Trophoblast cell (in vitro differentiated cells and primary cell): ENCODE measurements around the gene RBM14.

Experiments used
- DNase-seq, 2 donors: peaks; one replicate each; pipeline ENCODE4 v3.0.0-alpha.2; 2016
- H2AFZ ChIP-seq: 2 replicates; pipeline ENCODE4 v1.6.1; 2013; ENCODE audit warnings: low read length, moderate library complexity, mild to moderate bottlenecking; ENCODE audit not compliant: insufficient read depth, poor library complexity
- H2AK5ac ChIP-seq: 2 replicates; pipeline ENCODE4 v1.6.1; 2013; ENCODE audit warnings: mild to moderate bottlenecking, low read length
- H2BK120ac ChIP-seq: 2 replicates; pipeline ENCODE4 v1.6.1; 2013; ENCODE audit warnings: low read length, mild to moderate bottlenecking, moderate library complexity; ENCODE audit not compliant: insufficient read depth, poor library complexity
- H2BK12ac ChIP-seq: 2 replicates; pipeline ENCODE4 v1.6.1; 2013; ENCODE audit warnings: mild to moderate bottlenecking, low read length, moderate library complexity
- H2BK5ac ChIP-seq: 2 replicates; pipeline ENCODE4 v1.6.1; 2013; ENCODE audit warnings: low read length, low read depth, moderate library complexity, mild to moderate bottlenecking; ENCODE audit not compliant: poor library complexity
- H3K14ac ChIP-seq: 2 replicates; pipeline ENCODE4 v1.6.1; 2013; ENCODE audit warnings: mild to moderate bottlenecking, low read length
- H3K18ac ChIP-seq: 2 replicates; pipeline ENCODE4 v1.6.1; 2013; ENCODE audit warnings: mild to moderate bottlenecking, low read length
- H3K23ac ChIP-seq: 2 replicates; pipeline ENCODE4 v1.6.1; 2013; ENCODE audit warnings: low read length
- H3K27ac ChIP-seq: 2 replicates; pipeline ENCODE4 v1.5.1; 2013; ENCODE audit warnings: low read depth, mild to moderate bottlenecking, inconsistent platforms, low read length, moderate library complexity
- H3K27me3 ChIP-seq: 2 replicates; pipeline ENCODE4 v1.6.1; 2013; ENCODE audit warnings: inconsistent platforms, mild to moderate bottlenecking, low read length, moderate library complexity; ENCODE audit not compliant: insufficient read depth
- H3K36me3 ChIP-seq, 2 experiments: 1 replicate in 1 of 2; 2 replicates in 1 of 2; pipeline ENCODE4 v1.6.1; 2013; ENCODE audit warnings: low read length in 2 of 2, mild to moderate bottlenecking in 2 of 2, moderate library complexity in 1 of 2; ENCODE audit not compliant: insufficient read depth in 2 of 2, control insufficient read depth in 1 of 2
- H3K4ac ChIP-seq: 2 replicates; pipeline ENCODE4 v1.6.1; 2013; ENCODE audit warnings: low read depth, mild to moderate bottlenecking, low read length, moderate library complexity
- H3K4me1 ChIP-seq, 2 experiments: 1 replicate in 1 of 2; 2 replicates in 1 of 2; pipeline ENCODE4 v1.6.1; 2013; ENCODE audit warnings: low read length in 2 of 2, mild to moderate bottlenecking in 2 of 2, moderate library complexity in 1 of 2; ENCODE audit not compliant: insufficient read depth in 2 of 2, control insufficient read depth in 1 of 2
- H3K4me2 ChIP-seq: 2 replicates; pipeline ENCODE4 v1.6.1; 2013; ENCODE audit warnings: inconsistent platforms, mild to moderate bottlenecking, low read length, moderate library complexity
- H3K4me3 ChIP-seq: 2 replicates; pipeline ENCODE4 v1.5.1; 2013; ENCODE audit warnings: mild to moderate bottlenecking, low read depth, low read length, inconsistent platforms
- H3K79me1 ChIP-seq: one replicate; pipeline ENCODE4 v1.6.1; 2013; ENCODE audit warnings: low read length
- H3K79me2 ChIP-seq: 2 replicates; pipeline ENCODE4 v1.6.1; 2013; ENCODE audit warnings: low read length, mild to moderate bottlenecking; ENCODE audit not compliant: control insufficient read depth, insufficient read depth, poor library complexity
- H3K9ac ChIP-seq: 2 replicates; pipeline ENCODE4 v1.6.1; 2013; ENCODE audit warnings: mild to moderate bottlenecking, low read length
- H3K9me3 ChIP-seq: 2 replicates; pipeline ENCODE4 v1.6.1; 2013; ENCODE audit warnings: low read depth, mild to moderate bottlenecking, control low read depth, inconsistent platforms, low read length; ENCODE audit not compliant: insufficient read depth
- H4K12ac ChIP-seq: 2 replicates; pipeline ENCODE4 v1.6.1; 2013; ENCODE audit warnings: low read depth, mild to moderate bottlenecking, low read length, moderate library complexity
- H4K8ac ChIP-seq: 2 replicates; pipeline ENCODE4 v1.6.1; 2013; ENCODE audit warnings: low read depth, mild to moderate bottlenecking, low read length, moderate library complexity
- H4K91ac ChIP-seq: one replicate; pipeline ENCODE4 v1.6.1; 2013; ENCODE audit warnings: low read depth, mild to moderate bottlenecking, low read length, moderate library complexity
- WGBS: extraction: QIAGEN DNeasy Blood & Tissue Kit; methylation state at CpG from one replicate; pipeline ENCODE4 v1.1.7; 2013; ENCODE audit warnings: missing lambda C conversion rate; ENCODE audit not compliant: insufficient read length, insufficient coverage; ENCODE audit errors: extremely low coverage; 5-methylcytosine and 5-hydroxymethylcytosine counted together

RBM14 gene

DNA sequence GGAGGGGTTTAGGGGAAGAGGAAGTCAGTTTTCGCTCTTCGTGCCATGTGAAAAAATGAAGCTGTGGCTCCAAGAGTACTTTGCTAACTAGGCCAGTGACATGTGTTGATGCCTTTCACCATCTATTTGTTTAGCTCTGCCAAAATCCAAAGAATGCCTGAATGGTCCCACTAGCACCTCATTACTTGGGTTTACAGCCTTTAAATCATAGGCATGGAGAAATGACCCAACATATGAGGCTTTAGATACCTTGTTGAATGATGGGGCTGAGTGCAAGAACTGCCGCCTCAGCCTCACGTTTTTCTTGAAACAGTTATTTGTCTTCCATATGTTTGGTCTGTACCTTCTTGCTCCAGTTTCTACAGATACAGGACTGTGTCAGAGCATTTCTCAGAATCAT is 30.4 kb downstream of the RBM14 start:
- Histone ChIP-seq H3K18ac (no peak overlapping the region), H3K79me1 (no peaks in the 10 kb centered on the region), H4K91ac (no peak overlapping the region), H2AFZ (no peak overlapping the region), H3K14ac (no peak overlapping the region), H4K12ac (no peak overlapping the region), H3K27me3 (no peaks in the 10 kb centered on the region), H3K36me3 (peaks cover 30 to 58% of the 10 kb centered on the region in 2 experiments), H3K4me3 (no peak overlapping the region), H3K9me3 (peaks cover 3% of the 10 kb centered on the region), H3K4me2 (no peak overlapping the region), H2BK5ac (no peak overlapping the region), H2AK5ac (no peak overlapping the region), H3K4me1 (no peaks in the 10 kb centered on the region), H4K8ac (no peak overlapping the region), H3K27ac (no peak overlapping the region), H3K79me2 (peaks cover 9% of the 10 kb centered on the region), H3K9ac (no peak overlapping the region), H2BK12ac (no peak overlapping the region), H3K23ac (no peak overlapping the region), H2BK120ac (no peak overlapping the region), H3K4ac (peak overlapping the region; percentile 12)
- DNase-seq = no peak
- no CpG with 5 or more reads among the region's 4 CpGs for WGBS

DNA sequence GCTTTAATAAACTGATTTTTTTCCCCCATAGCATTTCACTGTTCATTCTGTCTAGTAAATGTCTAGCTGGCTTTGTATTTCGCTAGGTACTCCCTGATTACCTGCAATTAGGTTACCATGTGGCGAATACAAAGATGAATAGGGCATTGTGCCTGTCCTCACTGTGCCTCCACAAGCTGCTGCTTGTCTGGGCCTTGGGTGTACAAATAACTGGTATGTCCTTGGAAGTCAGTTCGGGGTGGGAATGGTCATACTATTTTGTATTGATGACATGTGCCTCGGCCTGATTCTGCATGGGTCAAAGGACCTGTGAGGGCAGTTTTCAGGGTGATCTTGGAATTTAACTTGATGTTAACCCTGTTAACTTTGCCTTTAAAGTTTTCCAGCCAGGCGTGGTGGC is 33.5 kb downstream of the RBM14 start:
- Histone ChIP-seq H2BK120ac (no peak overlapping the region), H2BK12ac (no peak overlapping the region), H3K18ac (no peak overlapping the region), H4K12ac (no peak overlapping the region), H2BK5ac (no peak overlapping the region), H3K4me3 (no peak overlapping the region), H3K4ac (no peak overlapping the region), H3K4me2 (no peak overlapping the region), H4K91ac (no peak overlapping the region), H3K36me3 (peaks cover 24 to 48% of the 10 kb centered on the region in 2 experiments), H3K4me1 (no peaks in the 10 kb centered on the region), H4K8ac (no peak overlapping the region), H2AFZ (no peak overlapping the region), H3K14ac (no peak overlapping the region), H2AK5ac (no peak overlapping the region), H3K27ac (no peak overlapping the region), H3K9ac (no peak overlapping the region), H3K79me1 (no peaks in the 10 kb centered on the region), H3K27me3 (no peaks in the 10 kb centered on the region), H3K79me2 (no peaks in the 10 kb centered on the region), H3K23ac (no peak overlapping the region), H3K9me3 (peaks cover 2% of the 10 kb centered on the region)
- no peak for DNase-seq
- WGBS = no CpG with 5 or more reads among the region's 5 CpGs

DNA sequence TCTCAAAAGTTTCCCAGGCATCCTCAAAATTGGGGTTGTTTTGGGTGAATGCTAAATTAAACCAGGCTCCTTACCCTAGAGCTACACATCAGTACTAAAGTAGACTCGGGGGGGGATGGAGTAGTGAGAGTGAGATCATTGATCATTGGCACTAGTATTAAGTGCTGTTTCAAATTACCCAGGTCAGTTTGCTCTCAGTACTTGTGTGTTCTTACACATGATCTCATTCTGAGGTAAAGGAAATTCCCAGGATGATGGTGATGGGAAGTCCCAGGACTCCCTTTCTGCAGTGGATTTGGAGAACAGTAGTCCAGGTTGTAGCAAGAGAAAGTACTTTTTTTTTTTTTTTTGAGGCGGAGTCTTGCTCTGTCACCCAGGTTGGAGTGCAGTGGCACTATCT is 34.6 kb downstream of the RBM14 start:
- Histone ChIP-seq H3K23ac (no peak overlapping the region), H2AFZ (no peak overlapping the region)
- no CpG with 5 or more reads among the region's 2 CpGs for WGBS

DNA sequence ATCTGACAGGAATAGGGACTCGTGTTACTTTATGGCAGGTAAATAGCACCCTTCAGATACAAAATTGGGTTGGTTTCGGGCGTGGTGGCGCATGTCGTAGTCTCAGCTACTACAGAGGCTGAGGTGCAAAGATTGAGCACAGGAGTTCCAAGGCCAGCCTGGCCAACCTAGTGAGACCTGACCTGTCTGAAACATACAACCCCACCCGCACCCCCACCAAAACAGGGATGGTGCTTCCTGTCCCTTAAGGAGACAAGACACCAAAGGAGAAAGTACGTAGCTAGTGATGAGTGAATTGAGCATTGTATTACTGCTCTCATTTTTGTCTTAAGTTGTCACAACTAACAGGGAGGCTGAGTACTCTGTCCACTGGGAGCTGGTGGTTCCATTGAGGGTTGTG is 36.2 kb downstream of the RBM14 start:
- H2AK5ac ChIP-seq = no peak overlapping the region
- no peaks in the 10 kb centered on the region for H3K4me1 ChIP-seq
- H4K12ac ChIP-seq = no peak overlapping the region
- no peak overlapping the region for H3K9ac ChIP-seq
- H3K27me3 ChIP-seq = no peaks in the 10 kb centered on the region
- no peak overlapping the region for H3K4me2 ChIP-seq
- H4K8ac ChIP-seq = no peak overlapping the region
- no peak for DNase-seq
- peaks cover 2% of the 10 kb centered on the region for H3K9me3 ChIP-seq
- no peak overlapping the region for H3K23ac ChIP-seq
- H2BK120ac ChIP-seq = no peak overlapping the region
- no peak overlapping the region for H3K18ac ChIP-seq
- no peak overlapping the region for H3K27ac ChIP-seq
- no peak overlapping the region for H3K14ac ChIP-seq
- H2BK12ac ChIP-seq = no peak overlapping the region
- H3K36me3 ChIP-seq = peaks cover 30 to 36% of the 10 kb centered on the region in 2 experiments
- no peak overlapping the region for H3K4me3 ChIP-seq
- H2AFZ ChIP-seq = no peak overlapping the region
- H3K79me1 ChIP-seq = no peaks in the 10 kb centered on the region
- H4K91ac ChIP-seq = no peak overlapping the region
- no peak overlapping the region for H3K4ac ChIP-seq
- WGBS = no CpG with 5 or more reads among the region's 7 CpGs
- no peaks in the 10 kb centered on the region for H3K79me2 ChIP-seq
- H2BK5ac ChIP-seq = no peak overlapping the region

More for the DNA sequence above, 34.6 kb downstream of the RBM14 start:
- peak in 1 of 2 donors; percentile 31 for DNase-seq
- no peak overlapping the region for H4K8ac ChIP-seq
- no peak overlapping the region for H3K4ac ChIP-seq
- no peak overlapping the region for H3K9ac ChIP-seq
- H2BK5ac ChIP-seq = no peak overlapping the region
- H3K4me1 ChIP-seq = no peaks in the 10 kb centered on the region
- no peak overlapping the region for H3K4me3 ChIP-seq
- no peak overlapping the region for H4K12ac ChIP-seq
- H3K14ac ChIP-seq = no peak overlapping the region
- H3K27me3 ChIP-seq = no peaks in the 10 kb centered on the region
- H3K79me2 ChIP-seq = no peaks in the 10 kb centered on the region
- no peaks in the 10 kb centered on the region for H3K79me1 ChIP-seq
- H3K18ac ChIP-seq = no peak overlapping the region
- no peak overlapping the region for H2BK12ac ChIP-seq
- H3K9me3 ChIP-seq = peaks cover 2% of the 10 kb centered on the region
- H3K36me3 ChIP-seq = peaks cover 24 to 44% of the 10 kb centered on the region in 2 experiments
- no peak overlapping the region for H3K4me2 ChIP-seq
- no peak overlapping the region for H2AK5ac ChIP-seq
- no peak overlapping the region for H4K91ac ChIP-seq
- no peak overlapping the region for H3K27ac ChIP-seq
- no peak overlapping the region for H2BK120ac ChIP-seq
